Lung (tissue), 12 donors: ENCODE data around the gene ZFY. TPM values are rescaled to one million over a fixed set of nuclear protein-coding genes. Genes with fewer than 3 reads are reported as not detected.

Source experiments
- ATAC-seq: fragments of 200-7000 bp; cut with Tn5 transposase; one replicate; pipeline ENCODE4 v1.9.1; 2020; ENCODE audit warnings: moderate number of reproducible peaks; ENCODE audit not compliant: insufficient read depth, low FRiP score
- DNase-seq, 3 donors: peaks; one replicate each; pipeline ENCODE4 v3.0.0-alpha.2; 2013 to 2017
- H3K27ac ChIP-seq, 2 donors: one replicate each; pipeline ENCODE4 v1.5.1; 2013; ENCODE audit warnings: mild to moderate bottlenecking in 2 of 2, moderate library complexity in 2 of 2, control low read depth in 1 of 2, inconsistent platforms in 1 of 2, low read depth in 1 of 2, low read length in 1 of 2
- H3K27me3 ChIP-seq, 3 donors: one replicate each; pipeline ENCODE4 v1.5.1; 2013; ENCODE audit warnings: low read length in 2 of 3; ENCODE audit not compliant: control insufficient read depth in 3 of 3, insufficient read depth in 3 of 3
- H3K36me3 ChIP-seq, 4 donors: one replicate each; pipeline ENCODE4 v1.5.1; 2013; ENCODE audit warnings: low read length in 4 of 4, mild to moderate bottlenecking in 1 of 4, moderate library complexity in 1 of 4; ENCODE audit not compliant: control insufficient read depth in 4 of 4, insufficient read depth in 4 of 4
- H3K4me1 ChIP-seq, 5 donors: one replicate each; pipeline ENCODE4 v1.5.1; 2013; ENCODE audit warnings: low read length in 5 of 5, mild to moderate bottlenecking in 2 of 5, moderate library complexity in 1 of 5; ENCODE audit not compliant: control insufficient read depth in 5 of 5, insufficient read depth in 5 of 5
- H3K4me3 ChIP-seq: one replicate; pipeline ENCODE4 v1.5.1; 2013; ENCODE audit warnings: mild to moderate bottlenecking, control low read depth, moderate library complexity
- H3K9ac ChIP-seq, 2 donors: one replicate each; pipeline ENCODE4 v1.5.1; 2013; ENCODE audit warnings: low read length in 2 of 2, control low read depth in 1 of 2; ENCODE audit not compliant: insufficient read depth in 1 of 2
- H3K9me3 ChIP-seq, 4 donors: one replicate each; pipeline ENCODE4 v1.5.1; 2013; ENCODE audit warnings: low read length in 3 of 4, mild to moderate bottlenecking in 1 of 4, moderate library complexity in 1 of 4; ENCODE audit not compliant: control insufficient read depth in 4 of 4, insufficient read depth in 3 of 4
- CTCF ChIP-seq: IDR thresholded peaks from 2 replicates; pipeline ENCODE4 v1.5.1; 2012; ENCODE audit warnings: mild to moderate bottlenecking; ENCODE audit errors: control extremely low read depth, extremely low read depth
- WGBS, 2 donors: extraction: QIAGEN DNeasy Blood & Tissue Kit; methylation state at CpG; one replicate each; pipeline ENCODE4 v1.1.7; 2013; 5-methylcytosine and 5-hydroxymethylcytosine counted together
- polyA plus RNA-seq, 2 donors: library from polyadenylated mRNA; stranded (reverse); fragments of 200-250 nt; gene quantifications; one replicate each; pipeline ENCODE4 v1.2.1, GENCODE V29; 2013
- total RNA-seq, 2 donors: library from RNA; depleted of rRNA in 1 of 2; stranded (reverse); fragments of >200 nt in 1 of 2; gene quantifications; one replicate each; pipeline ENCODE4 v1.2.1, GENCODE V29; 2014 to 2021
- donor health status: control.
- donor health status: control.
- donor health status: Bipolar disorder and iron deficiency.
- donor health status: healthy.
- donor health status: DM: yes; HTN: yes; CAD: no.

Gene ZFY
- total and polyA plus RNA-seq, 4 donors: 4.4 TPM; not detected in 3

DNA sequence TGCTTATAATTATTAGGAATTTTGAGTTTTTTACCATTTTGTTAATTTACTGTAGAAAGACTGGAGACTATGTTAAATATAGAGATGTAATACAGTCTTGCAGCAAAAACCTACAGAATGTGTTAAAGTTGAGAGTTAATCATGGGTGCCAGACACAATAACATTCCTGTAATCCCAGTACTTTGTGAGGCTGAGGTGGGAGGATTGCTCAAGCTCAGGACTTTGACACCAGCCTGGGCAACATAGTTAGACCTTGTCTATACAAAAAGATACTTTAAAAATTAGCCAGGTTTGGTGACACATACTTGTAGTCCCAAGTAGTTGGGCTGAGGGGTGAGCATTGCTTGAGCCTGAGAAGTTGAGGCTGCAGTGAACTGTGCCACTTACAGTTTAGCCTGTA lies 17.7 kb downstream of the ZFY start:
- ATAC-seq: no peak
- no peak overlapping the region for H3K9ac ChIP-seq
- TF ChIP-seq CTCF: no peak
- no peaks in the 10 kb centered on the region for H3K9me3 ChIP-seq
- H3K4me1 ChIP-seq: no peaks in the 10 kb centered on the region
- no peaks in the 10 kb centered on the region for H3K36me3 ChIP-seq
- DNase-seq: no peak
- H3K27ac ChIP-seq: no peak overlapping the region
- no peak overlapping the region for H3K4me3 ChIP-seq
- no peaks in the 10 kb centered on the region for H3K27me3 ChIP-seq

- Histone ChIP-seq H3K4me3 (no peak overlapping the region), H3K36me3 (peaks cover 0 to 5% (median 0%) of the 10 kb centered on the region in 4 donors), H3K9ac (no peak overlapping the region), H3K27me3 (no peaks in the 10 kb centered on the region), H3K4me1 (no peaks in the 10 kb centered on the region), H3K27ac (no peak overlapping the region), H3K9me3 (no peaks in the 10 kb centered on the region)
- no peak for TF ChIP-seq CTCF
- DNase-seq: no peak
- no peak for ATAC-seq
- 95% methylated on average over 2 of the region's 2 CpGs; no CpG with 5 or more reads in 1 of the 2 donors for WGBS, 2 donors
Observed at GRCh38 chrY:2954735-2955134, 19.6 kb downstream of the ZFY start.

DNA sequence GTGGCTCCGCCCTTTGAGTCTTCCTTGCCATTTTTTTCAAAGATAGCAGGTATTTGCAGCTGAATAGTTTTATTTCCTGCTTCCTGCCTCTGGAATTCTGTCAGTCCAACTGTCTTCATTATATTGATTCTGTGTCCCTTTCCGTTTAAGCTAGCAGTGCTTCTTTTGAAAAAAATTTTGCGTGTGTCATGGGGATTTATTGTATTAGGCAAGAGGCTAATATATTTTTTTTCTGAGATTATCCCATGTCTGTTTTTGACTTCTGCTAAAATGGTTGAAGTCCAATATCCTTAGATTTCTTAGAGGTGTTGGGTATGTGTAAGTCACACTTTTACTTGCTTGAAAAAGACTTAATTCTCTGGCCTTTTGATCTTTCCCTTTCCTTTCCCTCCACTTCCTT lies 20.4 kb downstream of the ZFY start:
- no peak for ATAC-seq
- WGBS, 2 donors: 90% methylated on average over 3 of the region's 3 CpGs; no CpG with 5 or more reads in 1 of the 2 donors

More for the DNA sequence above, 20.4 kb downstream of the ZFY start:
- no peaks in the 10 kb centered on the region for H3K4me1 ChIP-seq
- no peak overlapping the region for H3K27ac ChIP-seq
- H3K9ac ChIP-seq: no peak overlapping the region
- no peak overlapping the region for H3K4me3 ChIP-seq
- peaks cover 0 to 5% (median 0%) of the 10 kb centered on the region in 4 donors for H3K36me3 ChIP-seq
- no peaks in the 10 kb centered on the region for H3K27me3 ChIP-seq
- no peaks in the 10 kb centered on the region for H3K9me3 ChIP-seq
- TF ChIP-seq CTCF: no peak
- DNase-seq: no peak
